ENCODE data around the gene TRAPPC3L.

The TRAPPC3L gene

GRCh38 chr6:116461932-116462885, 83.3 kb downstream of the TRAPPC3L start:
- peak in 1 of 2 experiments; percentile 11 for DNase-seq

DNA sequence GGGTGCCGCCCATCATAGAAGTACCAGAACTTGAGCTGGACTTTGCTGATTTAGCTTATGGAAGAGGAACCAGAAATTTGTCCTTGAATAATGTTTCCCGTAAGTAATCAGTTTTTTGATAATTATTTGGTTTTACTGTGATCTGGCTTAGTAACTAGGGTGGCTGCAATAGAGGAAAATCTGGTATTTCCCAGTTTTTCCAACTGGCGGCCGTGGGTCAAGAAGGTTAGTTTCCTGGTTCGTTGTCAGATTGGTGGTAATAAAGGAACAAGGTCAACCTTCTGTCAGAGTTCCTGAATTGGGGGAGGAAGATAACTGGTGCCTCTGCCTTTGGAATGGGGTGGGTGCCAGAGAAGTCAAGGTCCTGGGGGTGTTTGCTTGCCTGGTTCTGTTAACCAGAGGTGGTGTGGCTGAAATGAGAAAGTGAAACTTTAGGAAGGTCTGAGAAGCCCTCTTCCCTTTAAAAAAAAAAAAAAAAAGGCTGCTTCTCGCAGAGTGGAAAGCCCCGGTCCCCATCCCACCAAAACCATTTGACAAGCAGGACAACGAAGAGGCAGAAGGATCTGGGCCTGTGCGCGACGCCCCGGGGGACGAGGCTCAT, 84.1 kb downstream of the TRAPPC3L start, which contains the start of gene CALHM6:
Gene CALHM6, plus strand, starts transcription at position 45 of the 601 bp plus-strand sequence. Its CDS starts 555 bp downstream, at position 600.
- no peak for DNase-seq

GRCh38 chr6:116459927-116460326, 85.6 kb downstream of the TRAPPC3L start:
- DNase-seq, result no peak

DNA sequence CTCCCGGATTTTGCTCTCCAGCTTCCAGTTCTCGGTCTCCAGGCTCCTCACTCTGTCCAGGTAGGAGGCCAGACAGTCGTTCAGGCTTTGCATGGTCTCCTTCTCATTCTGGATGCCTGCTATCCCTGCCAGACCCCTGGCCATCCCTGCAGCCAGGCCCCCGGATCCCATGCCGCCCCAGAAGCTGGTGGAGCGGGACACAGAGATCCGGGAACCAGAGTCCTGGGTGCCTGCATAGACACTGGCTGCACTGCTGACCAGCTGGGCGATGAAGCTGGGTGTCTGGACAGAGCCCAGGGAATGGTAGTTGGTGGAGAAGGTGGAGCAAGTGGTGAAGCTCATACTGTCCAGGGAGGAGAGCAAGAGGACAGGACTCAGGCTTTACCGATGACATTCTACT, 87.2 kb downstream of the TRAPPC3L start:
- DNase-seq, result no peak

- DNase-seq, result no peak
Measured at GRCh38 chr6:116456927-116457326, 88.6 kb downstream of the TRAPPC3L start.

GRCh38 chr6:116456106-116456505, 89.4 kb downstream of the TRAPPC3L start:
- DNase-seq, result no peak

GRCh38 chr6:116452531-116452930, 93.0 kb downstream of the TRAPPC3L start:
- no peak for DNase-seq

DNA sequence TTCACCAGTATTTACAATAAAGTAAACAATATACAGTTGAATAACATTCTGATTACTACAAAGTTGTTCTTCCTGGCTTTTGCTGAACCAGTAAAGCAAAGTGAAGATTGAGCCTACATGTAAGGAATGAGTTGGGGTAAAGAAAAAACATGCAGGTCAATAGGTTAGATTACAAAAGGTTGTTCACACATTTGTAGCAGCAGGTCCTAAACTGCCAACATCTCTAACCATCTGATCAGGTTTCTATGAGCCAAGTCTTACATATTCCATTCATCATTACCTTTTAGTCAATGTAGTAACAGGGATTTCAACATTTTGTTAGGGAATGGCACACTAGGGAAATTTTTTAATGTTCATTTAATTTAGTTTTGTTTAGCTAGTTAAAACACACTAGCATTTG, 93.6 kb downstream of the TRAPPC3L start:
- no peak for DNase-seq

GRCh38 chr6:116450769-116451740, 94.4 kb downstream of the TRAPPC3L start:
- peak; percentile 92 to 93 for DNase-seq

DNA sequence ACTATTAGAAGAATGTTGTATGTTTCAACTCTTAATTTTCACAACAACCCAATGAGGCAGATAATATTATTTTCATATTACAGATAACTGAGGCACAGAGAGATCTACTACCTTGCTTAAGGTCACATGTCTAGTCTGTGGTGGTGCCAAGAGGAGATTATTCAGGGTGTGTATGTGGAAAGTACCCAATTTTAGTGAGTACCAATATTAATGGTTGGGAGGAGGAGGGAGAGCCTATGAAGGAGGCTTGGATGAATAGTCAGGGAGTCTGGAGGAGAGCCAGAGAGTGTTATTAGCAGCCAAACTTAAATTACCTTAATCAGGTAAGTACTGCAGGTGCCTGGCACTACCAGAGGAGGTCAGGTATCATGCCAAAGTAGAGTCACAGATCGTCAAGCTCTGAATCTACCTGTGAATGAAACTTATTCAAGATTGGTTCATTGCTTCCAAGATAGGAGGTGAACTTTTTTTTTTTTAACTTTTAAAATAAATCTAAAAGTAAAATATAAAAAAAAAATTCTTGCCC, 95.2 kb downstream of the TRAPPC3L start:
- no peak for DNase-seq

GRCh38 chr6:116449565-116449964, 95.9 kb downstream of the TRAPPC3L start:
- no peak for DNase-seq

DNA sequence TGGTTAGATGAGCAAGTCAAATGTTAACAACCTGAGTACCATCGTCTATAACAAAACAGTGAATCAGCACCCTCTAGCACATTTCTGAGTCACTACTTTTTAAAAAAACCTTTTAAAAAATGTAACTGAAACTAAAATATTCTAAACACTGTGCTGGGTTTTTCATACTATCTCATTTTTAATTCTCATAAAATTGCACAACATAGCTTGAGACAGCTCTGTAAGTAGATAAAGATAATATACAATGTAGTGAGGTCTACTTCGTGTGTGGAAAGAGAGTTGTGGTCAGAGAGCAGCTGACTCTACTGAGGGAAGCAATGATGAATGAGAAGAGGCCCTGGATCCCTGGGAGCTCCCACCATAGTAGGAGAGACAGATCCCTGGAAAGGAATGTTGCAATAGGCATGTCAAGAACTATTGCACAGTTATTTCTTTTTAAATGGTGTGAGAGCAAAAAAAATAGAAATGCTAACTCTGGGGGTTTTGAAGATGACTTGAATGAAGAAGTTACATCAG, 97.9 kb downstream of the TRAPPC3L start:
- peak; percentile 25 to 46 for DNase-seq

DNA sequence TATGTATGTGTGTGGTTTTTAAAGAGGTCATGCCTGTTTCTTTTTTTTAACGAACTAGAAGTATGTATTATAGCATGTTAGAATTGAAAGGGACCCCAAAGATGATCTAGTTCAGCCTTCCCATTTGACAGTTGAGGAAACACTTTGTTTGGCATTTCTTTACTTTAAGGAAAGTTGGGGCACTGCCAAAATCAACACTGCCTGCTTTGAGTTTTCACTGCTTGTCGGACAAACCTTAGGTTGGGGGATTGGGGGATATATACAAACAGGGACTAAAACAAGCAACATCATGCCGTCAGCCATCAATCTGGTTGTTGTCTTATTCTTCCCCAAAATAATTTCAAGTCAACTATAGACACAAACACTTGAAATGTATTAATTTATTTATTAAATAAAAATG, 98.4 kb downstream of the TRAPPC3L start:
- DNase-seq, result no peak

- DNase-seq, result peak; percentile 64 to 71
Measured at GRCh38 chr6:116446399-116446798, 99.1 kb downstream of the TRAPPC3L start.

GRCh38 chr6:116445102-116445501, 100.4 kb downstream of the TRAPPC3L start:
- no peak for DNase-seq

Data from Kasumi-1 (cell line).